Tibial nerve (tissue), 4 donors: ENCODE results near the gene RAP1GAP. TPM values are rescaled to one million over a fixed set of nuclear protein-coding genes. Genes with fewer than 3 reads are reported as not detected.
A peak's percentile ranks its signal among the peaks of the same experiment; 100 is the strongest.

ENCODE experiments used
- DNase-seq, 2 donors: peaks; one replicate each; pipeline ENCODE4 v3.0.0-alpha.2; 2019; ENCODE audit warnings: low spot score in 2 of 2
- H3K27ac ChIP-seq, 4 donors: fragments of 200-600 bp; sonication (generic) in 3 of 4; one replicate each; pipeline ENCODE4 v1.5.1; 2017 to 2019; ENCODE audit warnings: mild to moderate bottlenecking in 1 of 4
- H3K27me3 ChIP-seq, 2 donors: fragments of 200-600 bp; sonication (generic) in 1 of 2; one replicate each; pipeline versions ENCODE4 v1.5.1 to v1.6.0; 2017 to 2019
- H3K36me3 ChIP-seq, 3 donors: fragments of 200-600 bp; sonication (generic); one replicate each; pipeline ENCODE4 v1.5.1; 2018 to 2019
- H3K4me1 ChIP-seq, 4 donors: fragments of 200-600 bp; sonication (generic) in 3 of 4; one replicate each; pipeline ENCODE4 v1.5.1; 2017 to 2019
- H3K4me3 ChIP-seq, 4 donors: fragments of 200-600 bp; sonication (generic) in 3 of 4; one replicate each; pipeline ENCODE4 v1.5.1; 2017 to 2019; ENCODE audit warnings: mild to moderate bottlenecking in 1 of 4, moderate library complexity in 1 of 4
- H3K9me3 ChIP-seq, 4 donors: fragments of 200-600 bp; sonication (generic) in 3 of 4; one replicate each; pipeline ENCODE4 v1.5.1; 2017 to 2019
- EP300 ChIP-seq, 2 donors: sonication (generic); formaldehyde crosslinking; IDR thresholded peaks; one replicate each; pipeline ENCODE4 v1.6.1; 2017; ENCODE audit warnings: antibody characterized with exemption in 2 of 2, mild to moderate bottlenecking in 1 of 2
- POLR2A ChIP-seq, 2 donors: fragments of 450-650 bp; IDR thresholded peaks; one replicate each; pipeline ENCODE4 v1.6.1; 2017; ENCODE audit warnings: antibody characterized with exemption in 2 of 2, mild to moderate bottlenecking in 2 of 2, moderate library complexity in 2 of 2
- WGBS, 2 donors: methylation state at CpG; one replicate each; pipeline ENCODE4 v1.1.5; 2018; 5-methylcytosine and 5-hydroxymethylcytosine counted together
- total RNA-seq, 4 donors: library from RNA; depleted of rRNA; stranded (reverse); fragments of >200 nt; gene quantifications; one replicate each; pipeline ENCODE4 v1.1.0, GENCODE V29; 2016
- TF ChIP-seq, protein P1 (sequence below), 5 experiments: fragments of 200-600 bp in 3 of 5; fragments of 450-650 bp in 2 of 5; sonication (generic) in 3 of 5; IDR thresholded peaks; one replicate each; pipeline ENCODE4 v1.5.1; 2016 to 2019; ENCODE audit warnings: antibody characterized with exemption in 5 of 5, mild to moderate bottlenecking in 3 of 5, moderate library complexity in 2 of 5

RAP1GAP gene
- total RNA-seq, 4 donors from 2014 or later = 2.4 to 5.1 (median 4.6) TPM

DNA sequence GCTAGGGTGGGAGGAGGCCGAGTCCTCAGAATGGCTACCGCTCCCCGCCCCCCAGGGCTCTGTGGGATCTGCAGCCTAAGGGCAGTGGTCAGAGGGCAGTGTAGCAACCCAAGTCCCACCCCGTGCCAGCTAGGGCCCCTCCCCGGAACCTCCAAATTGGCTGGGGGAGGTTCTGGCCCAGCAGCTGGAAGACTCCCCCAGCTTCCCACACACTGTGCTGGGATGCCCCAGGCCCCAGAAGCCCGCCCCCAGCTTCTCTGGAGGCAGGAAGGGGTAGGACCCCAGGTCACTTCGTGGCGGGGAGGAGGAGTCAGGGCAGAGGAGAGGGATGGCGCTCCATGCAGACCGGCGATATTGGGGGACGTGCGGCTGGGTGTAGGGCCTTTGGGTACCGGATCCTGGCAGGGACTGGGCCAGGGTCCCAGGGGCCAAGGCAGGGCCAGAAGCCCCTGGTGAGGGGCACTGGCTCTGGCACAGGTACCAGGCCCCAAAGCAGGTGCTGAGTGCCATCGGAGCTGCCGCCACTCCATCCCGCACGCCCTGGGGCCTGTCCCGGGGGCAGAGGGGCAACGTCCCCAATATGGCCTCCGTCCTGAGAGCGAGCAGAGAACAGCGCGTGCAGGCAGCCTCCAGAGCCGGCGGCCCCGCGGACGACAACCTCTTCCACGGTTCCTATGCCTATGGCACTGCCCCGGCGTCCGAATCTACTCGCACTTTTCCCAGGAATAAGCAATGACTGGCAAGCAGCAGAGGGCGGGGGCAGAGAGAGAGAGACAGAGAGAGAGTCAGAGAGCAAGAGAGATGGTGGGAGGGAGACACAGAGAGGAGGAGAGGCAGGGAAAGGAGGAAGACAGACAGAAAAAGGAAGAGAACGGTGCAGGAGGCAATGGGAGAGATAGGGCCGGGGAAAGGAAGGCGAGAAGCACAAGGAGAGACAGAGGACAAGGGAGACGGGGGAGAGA lies 65.7 kb downstream of the RAP1GAP start:
- no peak for DNase-seq
- Histone ChIP-seq H3K27me3 (no peaks in the 10 kb centered on the region), H3K9me3 (no peaks in the 10 kb centered on the region), H3K4me3 (no peak overlapping the region), H3K4me1 (peaks cover 0 to 10% (median 0%) of the 10 kb centered on the region in 4 donors), H3K36me3 (peaks cover 0 to 40% (median 0%) of the 10 kb centered on the region in 3 donors), H3K27ac (peak overlapping the region in 1 of 4 donors; percentile 11)
- 79% methylated on average over 31 to 38 of the region's 39 CpGs for WGBS, 2 donors
- TF ChIP-seq POLR2A (IDR thresholded peaks at IDR 0.05) (no peak), EP300 (IDR thresholded peaks at IDR 0.05) (no peak)
- TF ChIP-seq, protein P1, sequence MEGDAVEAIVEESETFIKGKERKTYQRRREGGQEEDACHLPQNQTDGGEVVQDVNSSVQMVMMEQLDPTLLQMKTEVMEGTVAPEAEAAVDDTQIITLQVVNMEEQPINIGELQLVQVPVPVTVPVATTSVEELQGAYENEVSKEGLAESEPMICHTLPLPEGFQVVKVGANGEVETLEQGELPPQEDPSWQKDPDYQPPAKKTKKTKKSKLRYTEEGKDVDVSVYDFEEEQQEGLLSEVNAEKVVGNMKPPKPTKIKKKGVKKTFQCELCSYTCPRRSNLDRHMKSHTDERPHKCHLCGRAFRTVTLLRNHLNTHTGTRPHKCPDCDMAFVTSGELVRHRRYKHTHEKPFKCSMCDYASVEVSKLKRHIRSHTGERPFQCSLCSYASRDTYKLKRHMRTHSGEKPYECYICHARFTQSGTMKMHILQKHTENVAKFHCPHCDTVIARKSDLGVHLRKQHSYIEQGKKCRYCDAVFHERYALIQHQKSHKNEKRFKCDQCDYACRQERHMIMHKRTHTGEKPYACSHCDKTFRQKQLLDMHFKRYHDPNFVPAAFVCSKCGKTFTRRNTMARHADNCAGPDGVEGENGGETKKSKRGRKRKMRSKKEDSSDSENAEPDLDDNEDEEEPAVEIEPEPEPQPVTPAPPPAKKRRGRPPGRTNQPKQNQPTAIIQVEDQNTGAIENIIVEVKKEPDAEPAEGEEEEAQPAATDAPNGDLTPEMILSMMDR (IDR thresholded peaks at IDR 0.05) = no peak

DNA sequence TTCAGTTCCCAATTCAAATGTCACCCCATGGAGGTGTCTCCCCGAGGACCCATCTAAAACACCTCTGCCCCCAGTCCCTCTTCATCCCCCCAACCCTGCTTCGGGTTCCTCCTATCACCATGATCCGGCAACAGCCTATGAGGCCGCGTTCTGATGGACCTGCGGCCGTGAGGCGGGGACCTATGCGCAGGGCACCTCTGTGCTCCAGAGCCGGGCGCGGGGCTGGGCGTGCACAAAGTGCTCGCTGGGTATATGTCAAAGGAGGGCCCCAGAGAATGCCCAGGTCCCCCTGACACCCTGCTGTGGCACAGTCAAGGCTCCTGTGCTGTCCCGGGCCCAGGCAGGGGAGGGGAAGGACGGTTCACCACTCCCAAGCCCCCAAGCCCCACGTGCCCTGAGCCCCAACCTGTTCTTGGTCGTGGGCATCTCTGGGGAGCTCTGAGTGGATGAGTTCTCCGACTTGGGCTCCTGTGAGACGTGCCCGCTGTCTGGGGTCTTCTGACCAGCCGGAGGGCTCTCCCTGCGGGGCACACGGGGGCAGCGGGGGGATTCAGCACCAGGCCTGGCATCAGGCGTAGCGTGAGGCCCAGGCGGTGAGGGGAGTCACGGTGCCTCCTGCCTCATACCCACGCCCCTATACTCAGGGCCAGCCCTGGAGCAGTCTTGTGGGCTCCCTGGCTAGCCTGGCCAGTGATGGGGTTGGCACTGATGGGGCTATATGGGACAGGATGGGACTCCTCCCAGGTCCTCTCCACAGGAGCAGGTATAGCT lies 67.7 kb downstream of the RAP1GAP start:
- no peak overlapping the region for H3K4me3 ChIP-seq
- no peak for DNase-seq
- TF ChIP-seq POLR2A (IDR thresholded peaks at IDR 0.05) (no peak), EP300 (IDR thresholded peaks at IDR 0.05) (no peak)
- TF ChIP-seq, protein P1 (IDR thresholded peaks at IDR 0.05) = no peak
- H3K27me3 ChIP-seq = no peaks in the 10 kb centered on the region
- 91 to 95% methylated on average over 13 to 20 of the region's 30 CpGs for WGBS, 2 donors
- no peaks in the 10 kb centered on the region for H3K9me3 ChIP-seq
- no peaks in the 10 kb centered on the region for H3K4me1 ChIP-seq
- H3K36me3 ChIP-seq = peaks cover 0 to 48% (median 0%) of the 10 kb centered on the region in 3 donors
- H3K27ac ChIP-seq = no peak overlapping the region

DNA sequence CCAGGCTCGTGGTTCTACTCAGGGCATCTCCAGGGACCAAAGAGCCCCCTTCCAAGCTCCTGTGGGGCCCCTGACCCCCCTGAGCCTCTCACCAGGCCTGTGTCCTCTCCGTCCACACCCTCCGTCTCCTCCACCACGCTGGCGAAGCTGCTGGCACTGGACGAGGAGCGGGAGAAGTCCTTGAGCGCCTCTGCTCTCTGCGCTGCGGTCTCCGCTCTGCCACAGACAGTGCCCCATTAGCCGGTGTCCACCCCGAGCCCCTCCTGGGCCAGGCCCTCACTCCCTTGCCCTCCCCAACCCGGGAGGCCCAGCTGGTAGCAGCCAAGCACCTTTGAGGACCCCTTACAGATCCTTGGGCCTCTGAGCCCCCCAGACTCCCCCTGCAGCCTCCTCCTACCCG lies 69.8 kb downstream of the RAP1GAP start:
- Histone ChIP-seq H3K4me3 (no peak overlapping the region), H3K9me3 (no peaks in the 10 kb centered on the region), H3K36me3 (peaks cover 0 to 46% (median 0%) of the 10 kb centered on the region in 3 donors), H3K27me3 (no peaks in the 10 kb centered on the region), H3K4me1 (no peaks in the 10 kb centered on the region), H3K27ac (no peak overlapping the region)
- TF ChIP-seq, protein P1 (IDR thresholded peaks at IDR 0.05) = no peak
- TF ChIP-seq POLR2A (IDR thresholded peaks at IDR 0.05) = no peak
- TF ChIP-seq EP300 (IDR thresholded peaks at IDR 0.05) = no peak
- DNase-seq = no peak
- WGBS, 2 donors = 72 to 77% methylated on average over 10 to 15 of the region's 15 CpGs

DNA sequence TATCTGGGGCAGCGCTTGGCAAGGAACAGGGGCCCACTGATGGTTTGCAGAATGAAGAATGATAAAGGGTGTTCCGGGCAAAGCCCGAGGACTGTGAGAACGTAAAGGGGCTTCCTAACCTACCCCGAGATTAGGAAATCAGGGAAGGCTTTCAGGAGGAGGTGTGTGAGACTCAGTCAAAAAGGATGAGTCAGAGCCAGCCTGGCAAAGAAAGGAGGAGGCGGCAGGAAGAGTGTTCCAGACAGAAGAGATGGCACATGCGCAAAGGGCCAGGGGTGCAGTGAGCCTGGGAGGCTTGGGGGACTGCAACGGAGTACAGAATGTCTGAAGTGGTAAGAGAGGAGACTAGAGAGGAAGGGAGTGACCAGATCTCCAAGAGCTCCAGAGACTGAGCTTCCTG lies 70.3 kb downstream of the RAP1GAP start:
- no peaks in the 10 kb centered on the region for H3K9me3 ChIP-seq
- DNase-seq = no peak
- TF ChIP-seq, protein P1 (IDR thresholded peaks at IDR 0.05) = no peak
- H3K36me3 ChIP-seq = peaks cover 0 to 45% (median 0%) of the 10 kb centered on the region in 3 donors
- no peak overlapping the region for H3K27ac ChIP-seq
- no peak overlapping the region for H3K4me3 ChIP-seq
- H3K27me3 ChIP-seq = no peaks in the 10 kb centered on the region
- 77 to 79% methylated on average over 8 of the region's 8 CpGs for WGBS, 2 donors
- no peaks in the 10 kb centered on the region for H3K4me1 ChIP-seq
